ENCODE measurements around the gene TSC1.

GRCh38 chr9:132887181-132888120 is 57.0 kb downstream of the TSC1 start:
- TF ChIP-seq CTCF (IDR thresholded peaks at IDR 0.05) (no peak), POLR2A (IDR thresholded peaks at IDR 0.05) (no peak)

Measured in testis (tissue), 2 donors.